ENCODE results near the gene RP2.
A peak's percentile ranks its signal among the peaks of the same experiment; 100 is the strongest.

The RP2 gene

DNA sequence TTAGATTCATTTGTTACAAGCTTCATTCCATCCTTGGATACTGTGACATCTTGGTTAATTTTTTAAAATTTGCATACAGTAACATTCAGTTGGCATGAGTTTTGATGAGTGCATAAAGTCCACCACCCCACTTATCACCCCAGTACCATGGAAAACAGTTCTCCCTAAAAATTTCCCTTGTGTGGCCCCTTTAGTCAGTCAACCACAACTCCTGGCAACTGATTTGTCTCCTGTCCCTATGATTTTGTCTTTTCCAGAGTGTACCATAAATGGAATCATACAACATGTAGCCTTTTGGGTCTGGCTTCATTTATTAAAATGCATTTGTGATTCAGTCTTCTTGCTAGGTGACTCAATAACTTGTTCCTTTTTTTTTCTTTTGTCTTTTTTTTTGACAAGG lies 29.9 kb downstream of the RP2 start:
- TF ChIP-seq, protein P1, sequence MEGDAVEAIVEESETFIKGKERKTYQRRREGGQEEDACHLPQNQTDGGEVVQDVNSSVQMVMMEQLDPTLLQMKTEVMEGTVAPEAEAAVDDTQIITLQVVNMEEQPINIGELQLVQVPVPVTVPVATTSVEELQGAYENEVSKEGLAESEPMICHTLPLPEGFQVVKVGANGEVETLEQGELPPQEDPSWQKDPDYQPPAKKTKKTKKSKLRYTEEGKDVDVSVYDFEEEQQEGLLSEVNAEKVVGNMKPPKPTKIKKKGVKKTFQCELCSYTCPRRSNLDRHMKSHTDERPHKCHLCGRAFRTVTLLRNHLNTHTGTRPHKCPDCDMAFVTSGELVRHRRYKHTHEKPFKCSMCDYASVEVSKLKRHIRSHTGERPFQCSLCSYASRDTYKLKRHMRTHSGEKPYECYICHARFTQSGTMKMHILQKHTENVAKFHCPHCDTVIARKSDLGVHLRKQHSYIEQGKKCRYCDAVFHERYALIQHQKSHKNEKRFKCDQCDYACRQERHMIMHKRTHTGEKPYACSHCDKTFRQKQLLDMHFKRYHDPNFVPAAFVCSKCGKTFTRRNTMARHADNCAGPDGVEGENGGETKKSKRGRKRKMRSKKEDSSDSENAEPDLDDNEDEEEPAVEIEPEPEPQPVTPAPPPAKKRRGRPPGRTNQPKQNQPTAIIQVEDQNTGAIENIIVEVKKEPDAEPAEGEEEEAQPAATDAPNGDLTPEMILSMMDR (IDR thresholded peaks at IDR 0.05; ENCODE audit: poor library complexity, severe bottlenecking): no peak

DNA sequence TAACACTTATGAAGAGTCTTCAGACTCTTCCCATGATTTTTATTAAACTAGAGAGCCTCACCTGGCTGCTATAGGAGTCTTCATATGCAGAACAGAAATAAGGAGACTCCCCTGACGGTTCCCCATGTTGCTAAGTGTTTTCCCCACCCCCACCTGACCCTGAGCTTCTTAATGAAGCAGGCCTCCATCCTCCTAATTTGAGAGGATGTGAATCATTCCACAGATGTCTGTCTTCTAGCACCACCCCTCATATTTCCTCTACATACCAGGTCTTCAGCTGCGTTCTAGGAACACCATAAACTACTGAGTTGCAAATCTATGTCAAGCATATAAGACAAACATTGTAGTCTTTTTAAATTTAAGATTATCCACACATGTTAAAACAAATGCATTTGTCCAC lies 36.9 kb downstream of the RP2 start:
- ATAC-seq (ENCODE audit: low read depth): 0 out of 3 replicates have a peak, but pooled peaks have one; percentile 31
- H3K36me3 ChIP-seq (ENCODE audit: low read depth): no peaks in the 10 kb centered on the region
- no peaks in the 10 kb centered on the region for H3K27me3 ChIP-seq (ENCODE audit: insufficient read depth, poor library complexity, severe bottlenecking)
- H3K27ac ChIP-seq (ENCODE audit: poor library complexity, severe bottlenecking): peak overlapping the region; percentile 26
- TF ChIP-seq, protein P1 (IDR thresholded peaks at IDR 0.05; ENCODE audit: poor library complexity, severe bottlenecking): no peak
- H3K9me3 ChIP-seq (ENCODE audit: severe bottlenecking): no peaks in the 10 kb centered on the region
- H3K4me3 ChIP-seq (ENCODE audit: severe bottlenecking): no peak overlapping the region
- no peak for DNase-seq (ENCODE audit: low spot score)
- no peaks in the 10 kb centered on the region for H3K4me1 ChIP-seq (ENCODE audit: insufficient read depth, poor library complexity, severe bottlenecking)

More for the DNA sequence above, 29.9 kb downstream of the RP2 start:
- ATAC-seq (ENCODE audit: low read depth) (no peak), DNase-seq (ENCODE audit: low spot score) (no peak)
- no peaks in the 10 kb centered on the region for H3K36me3 ChIP-seq (ENCODE audit: low read depth)
- H3K9me3 ChIP-seq (ENCODE audit: severe bottlenecking): no peaks in the 10 kb centered on the region
- H3K4me3 ChIP-seq (ENCODE audit: severe bottlenecking): no peak overlapping the region
- peaks cover 6% of the 10 kb centered on the region for H3K4me1 ChIP-seq (ENCODE audit: insufficient read depth, poor library complexity, severe bottlenecking)
- no peak overlapping the region for H3K27ac ChIP-seq (ENCODE audit: poor library complexity, severe bottlenecking)
- H3K27me3 ChIP-seq (ENCODE audit: insufficient read depth, poor library complexity, severe bottlenecking): no peaks in the 10 kb centered on the region

DNA sequence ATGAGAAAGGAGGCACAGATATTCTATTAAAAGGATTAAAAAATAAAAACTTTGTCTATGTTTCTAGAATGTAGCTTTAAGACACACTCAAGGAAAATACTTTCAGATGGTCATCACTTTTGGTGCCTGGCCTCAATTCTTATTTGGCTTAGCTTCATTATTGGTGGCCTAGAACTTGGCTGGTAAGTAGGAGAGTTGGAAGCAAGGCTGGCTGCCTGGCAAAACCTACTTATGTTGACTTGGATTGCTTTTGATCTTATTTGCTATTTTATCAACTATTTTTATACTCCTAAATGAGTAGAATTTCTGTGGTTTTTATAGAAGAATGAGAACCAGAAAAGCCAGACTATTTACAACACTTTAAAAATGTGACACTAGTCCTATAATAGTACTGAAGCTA lies 40.1 kb downstream of the RP2 start:
- DNase-seq (ENCODE audit: low spot score) (no peak), ATAC-seq (ENCODE audit: low read depth) (no peak)
- Histone ChIP-seq H3K27me3 (ENCODE audit: insufficient read depth, poor library complexity, severe bottlenecking) (no peaks in the 10 kb centered on the region), H3K9me3 (ENCODE audit: severe bottlenecking) (no peaks in the 10 kb centered on the region), H3K4me3 (ENCODE audit: severe bottlenecking) (no peak overlapping the region), H3K36me3 (ENCODE audit: low read depth) (no peaks in the 10 kb centered on the region), H3K27ac (ENCODE audit: poor library complexity, severe bottlenecking) (no peak overlapping the region), H3K4me1 (ENCODE audit: insufficient read depth, poor library complexity, severe bottlenecking) (no peaks in the 10 kb centered on the region)
- TF ChIP-seq, protein P1 (IDR thresholded peaks at IDR 0.05; ENCODE audit: poor library complexity, severe bottlenecking): no peak

DNA sequence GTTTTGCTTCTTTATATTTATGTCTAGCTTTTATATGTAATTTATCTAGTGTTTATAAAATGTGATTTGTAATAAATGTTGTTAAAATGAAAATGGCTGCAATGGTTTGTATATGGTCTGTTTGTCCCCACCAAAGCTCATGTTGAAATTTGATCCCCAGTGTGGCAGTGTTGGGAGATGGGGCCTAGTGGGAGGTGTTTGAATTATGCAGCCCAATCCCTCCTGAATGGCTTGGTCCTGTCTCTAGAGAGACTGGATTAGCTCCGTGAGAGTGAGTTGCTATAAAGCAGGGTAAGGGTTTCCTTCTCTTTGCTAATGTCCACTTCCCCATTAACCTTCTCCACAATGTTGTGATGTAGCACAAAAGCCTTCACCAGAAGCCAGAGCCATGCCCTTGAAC lies 45.4 kb downstream of the RP2 start:
- Histone ChIP-seq H3K27ac (ENCODE audit: poor library complexity, severe bottlenecking) (no peak overlapping the region), H3K36me3 (ENCODE audit: low read depth) (no peaks in the 10 kb centered on the region), H3K4me1 (ENCODE audit: insufficient read depth, poor library complexity, severe bottlenecking) (no peaks in the 10 kb centered on the region), H3K9me3 (ENCODE audit: severe bottlenecking) (no peaks in the 10 kb centered on the region), H3K27me3 (ENCODE audit: insufficient read depth, poor library complexity, severe bottlenecking) (no peaks in the 10 kb centered on the region), H3K4me3 (ENCODE audit: severe bottlenecking) (no peak overlapping the region)
- ATAC-seq (ENCODE audit: low read depth) (no peak), DNase-seq (ENCODE audit: low spot score) (no peak)
- TF ChIP-seq, protein P1 (IDR thresholded peaks at IDR 0.05; ENCODE audit: poor library complexity, severe bottlenecking): no peak

DNA sequence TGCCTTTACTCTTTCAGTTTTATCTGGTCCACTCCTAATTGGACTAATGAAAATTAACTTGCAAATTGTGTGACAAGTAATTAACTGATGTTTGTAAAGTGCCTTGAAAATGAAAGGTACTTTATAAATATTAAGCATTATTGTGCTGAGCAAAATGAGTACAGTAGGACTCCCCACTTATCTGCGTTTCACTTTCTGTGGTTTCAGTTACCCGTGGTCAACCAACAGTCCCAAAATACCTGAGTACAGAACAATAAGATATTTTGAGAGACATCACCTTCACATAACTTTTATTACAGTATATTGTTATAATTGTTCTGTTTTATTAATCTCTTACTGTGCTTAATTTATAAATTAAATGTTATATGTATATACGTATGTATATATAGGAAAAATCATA lies 48.0 kb downstream of the RP2 start:
- Histone ChIP-seq H3K9me3 (ENCODE audit: severe bottlenecking) (no peaks in the 10 kb centered on the region), H3K36me3 (ENCODE audit: low read depth) (no peaks in the 10 kb centered on the region), H3K4me3 (ENCODE audit: severe bottlenecking) (no peak overlapping the region), H3K27ac (ENCODE audit: poor library complexity, severe bottlenecking) (no peak overlapping the region), H3K4me1 (ENCODE audit: insufficient read depth, poor library complexity, severe bottlenecking) (no peaks in the 10 kb centered on the region), H3K27me3 (ENCODE audit: insufficient read depth, poor library complexity, severe bottlenecking) (no peaks in the 10 kb centered on the region)
- DNase-seq (ENCODE audit: low spot score) (no peak), ATAC-seq (ENCODE audit: low read depth) (no peak)
- TF ChIP-seq, protein P1 (IDR thresholded peaks at IDR 0.05; ENCODE audit: poor library complexity, severe bottlenecking): no peak
